Subcutaneous abdominal adipose tissue (tissue), 5 donors: ENCODE data around the gene TLX3.

Experiments
- H3K27ac ChIP-seq: one replicate; pipeline ENCODE4 v1.7.0; 2013; ENCODE audit warnings: low read depth, mild to moderate bottlenecking, inconsistent platforms, low read length, moderate library complexity
- H3K27me3 ChIP-seq, 5 donors: one replicate each; pipeline ENCODE4 v1.7.0; 2013; ENCODE audit warnings: low read length in 5 of 5, inconsistent platforms in 1 of 5; ENCODE audit not compliant: control insufficient read depth in 5 of 5, insufficient read depth in 4 of 5
- H3K36me3 ChIP-seq, 5 donors: one replicate each; pipeline ENCODE4 v1.7.0; 2013; ENCODE audit warnings: low read length in 5 of 5; ENCODE audit not compliant: control insufficient read depth in 5 of 5, insufficient read depth in 5 of 5
- H3K4me1 ChIP-seq, 5 donors: one replicate each; pipeline ENCODE4 v1.7.0; 2013; ENCODE audit warnings: low read length in 5 of 5, mild to moderate bottlenecking in 3 of 5, moderate library complexity in 1 of 5; ENCODE audit not compliant: control insufficient read depth in 5 of 5, insufficient read depth in 5 of 5
- H3K4me3 ChIP-seq, 5 donors: one replicate each; pipeline ENCODE4 v1.7.0; 2013; ENCODE audit warnings: low read length in 5 of 5, low read depth in 1 of 5
- H3K9ac ChIP-seq, 5 donors: one replicate each; pipeline ENCODE4 v1.7.0; 2013; ENCODE audit warnings: low read length in 5 of 5, mild to moderate bottlenecking in 4 of 5, moderate library complexity in 3 of 5
- H3K9me3 ChIP-seq, 5 donors: one replicate each; pipeline ENCODE4 v1.7.0; 2013; ENCODE audit warnings: low read length in 5 of 5; ENCODE audit not compliant: control insufficient read depth in 5 of 5
- donor health status: healthy.
- donor health status: healthy.
- donor health status: healthy.
- donor health status: healthy.
- donor health status: healthy.

TLX3 gene

GRCh38 chr5:171312129-171312974 lies 3.3 kb downstream of the TLX3 start:
- H3K27ac ChIP-seq, result no peak overlapping the region
- H3K4me1 ChIP-seq, result peaks cover 0 to 79% (median 67%) of the 10 kb centered on the region in 5 donors
- no peaks in the 10 kb centered on the region for H3K36me3 ChIP-seq
- H3K4me3 ChIP-seq, result peak overlapping the region in 3 of 5 donors; percentile 4 to 47 (median 22)
- H3K9me3 ChIP-seq, result no peaks in the 10 kb centered on the region
- no peak overlapping the region for H3K9ac ChIP-seq
- peaks cover 74 to 93% (median 84%) of the 10 kb centered on the region in 5 donors for H3K27me3 ChIP-seq

DNA sequence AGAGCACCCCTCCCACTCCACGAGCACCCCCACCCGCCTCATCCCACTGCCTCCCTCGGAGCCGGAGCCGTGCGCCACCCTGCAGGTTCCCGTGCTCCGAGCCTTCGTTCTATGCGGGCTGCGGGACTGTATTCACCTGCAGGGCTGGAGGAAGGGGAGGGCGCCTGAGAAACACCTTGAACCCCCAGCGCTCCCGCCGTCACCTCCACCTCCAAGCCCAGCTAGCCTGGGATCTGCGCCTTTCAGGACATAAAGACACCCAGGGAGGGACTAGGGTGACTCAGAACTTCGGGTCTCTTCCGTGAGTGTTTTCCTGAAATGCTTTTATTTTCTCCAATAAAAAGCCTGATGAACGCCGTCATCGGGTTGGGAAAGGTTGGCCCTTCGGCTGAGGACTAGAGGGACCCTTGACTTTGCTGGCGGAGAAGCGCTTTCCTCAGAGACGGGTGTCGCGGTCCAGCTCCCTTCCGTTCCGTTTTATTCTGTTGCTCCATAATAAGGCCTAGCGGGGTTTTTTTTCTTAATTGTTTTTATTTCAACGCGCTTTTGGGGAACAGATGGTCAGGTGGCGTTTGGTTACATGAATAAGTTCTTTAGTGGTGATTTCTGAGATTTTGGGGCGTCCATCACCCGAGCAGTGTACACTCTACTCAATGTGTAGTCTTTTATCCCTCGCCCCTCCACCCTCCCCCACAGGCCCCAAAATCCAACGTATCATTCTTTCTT lies 4.6 kb downstream of the TLX3 start:
- Histone ChIP-seq H3K36me3 (no peaks in the 10 kb centered on the region), H3K9me3 (no peaks in the 10 kb centered on the region), H3K27ac (no peak overlapping the region), H3K27me3 (peaks cover 69 to 93% (median 82%) of the 10 kb centered on the region in 5 donors), H3K4me1 (peaks cover 0 to 73% (median 60%) of the 10 kb centered on the region in 5 donors), H3K9ac (no peak overlapping the region), H3K4me3 (no peak overlapping the region)

DNA sequence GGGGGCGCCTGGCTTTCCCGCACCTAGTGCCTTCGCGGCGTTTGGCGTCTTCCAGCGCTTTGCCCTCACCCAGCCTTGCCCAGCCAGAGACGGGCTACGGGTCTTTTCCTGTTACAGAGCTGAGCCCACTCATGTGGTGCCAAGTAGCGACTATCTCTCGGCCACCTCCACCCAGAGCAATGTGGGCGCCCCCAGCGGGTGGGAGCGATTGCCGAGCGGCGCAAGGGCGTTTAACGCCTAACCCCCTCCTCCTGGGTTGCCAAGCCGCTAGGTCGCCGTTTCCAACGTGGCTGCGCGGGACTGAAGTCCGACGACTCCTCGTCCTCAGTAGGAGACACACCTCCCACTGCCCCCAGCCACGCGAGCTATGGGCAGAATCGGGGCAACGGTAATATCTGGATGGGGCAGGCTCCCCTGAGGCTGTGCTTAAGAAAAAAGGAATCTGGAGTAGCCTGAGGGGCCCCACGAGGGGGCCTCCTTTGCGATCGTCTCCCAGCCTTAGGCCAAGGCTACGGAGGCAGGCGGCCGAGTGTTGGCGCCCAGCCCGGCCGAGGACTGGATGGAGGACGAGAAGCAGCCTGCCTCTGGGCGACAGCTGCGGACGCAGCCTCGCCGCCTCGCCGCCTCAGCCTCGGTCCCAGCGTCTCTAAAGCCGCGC lies 5.8 kb downstream of the TLX3 start:
- Histone ChIP-seq H3K4me1 (peaks cover 0 to 63% (median 50%) of the 10 kb centered on the region in 5 donors), H3K9ac (no peak overlapping the region), H3K9me3 (no peaks in the 10 kb centered on the region), H3K27me3 (peaks cover 64 to 89% (median 77%) of the 10 kb centered on the region in 5 donors), H3K36me3 (no peaks in the 10 kb centered on the region), H3K4me3 (peak overlapping the region in 3 of 5 donors; percentile 31 to 51 (median 48)), H3K27ac (no peak overlapping the region)

DNA sequence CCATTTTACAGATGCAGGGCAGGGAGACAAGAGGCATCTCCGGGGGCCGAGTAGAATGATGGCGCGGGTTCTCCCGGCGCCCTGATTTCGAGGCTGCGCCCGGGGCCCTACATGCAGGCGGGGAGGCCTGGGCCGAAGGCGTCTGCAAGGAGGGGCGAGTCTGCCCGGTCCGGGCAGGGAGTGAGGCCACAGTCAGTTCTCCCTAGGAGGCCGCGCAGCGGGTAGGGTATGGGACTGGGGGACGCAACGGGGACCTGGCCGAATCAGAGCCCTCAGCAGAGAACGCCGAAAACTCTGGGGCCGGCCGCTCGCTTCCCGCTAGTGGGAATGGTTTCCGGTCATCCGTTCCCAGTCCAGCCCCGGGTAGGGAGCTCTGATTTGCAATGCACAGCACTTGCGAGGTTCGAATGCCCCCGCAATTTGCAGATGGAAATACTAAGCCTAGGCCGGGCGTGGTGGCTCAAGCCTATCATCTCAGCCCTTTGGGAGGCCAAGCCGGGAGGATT lies 6.4 kb downstream of the TLX3 start:
- Histone ChIP-seq H3K27ac (no peak overlapping the region), H3K4me3 (peak overlapping the region in 4 of 5 donors; percentile 27 to 51 (median 40)), H3K9me3 (no peaks in the 10 kb centered on the region), H3K27me3 (peaks cover 68 to 90% (median 79%) of the 10 kb centered on the region in 5 donors), H3K9ac (no peak overlapping the region), H3K4me1 (peaks cover 0 to 60% (median 50%) of the 10 kb centered on the region in 5 donors), H3K36me3 (no peaks in the 10 kb centered on the region)

- Histone ChIP-seq H3K9me3 (no peaks in the 10 kb centered on the region), H3K36me3 (no peaks in the 10 kb centered on the region), H3K4me1 (peaks cover 0 to 56% (median 47%) of the 10 kb centered on the region in 5 donors), H3K4me3 (peak overlapping the region in 2 of 5 donors; percentile 3 to 51), H3K9ac (no peak overlapping the region), H3K27me3 (peaks cover 65 to 87% (median 75%) of the 10 kb centered on the region in 5 donors), H3K27ac (no peak overlapping the region)
Observed at GRCh38 chr5:171315925-171316257, 6.8 kb downstream of the TLX3 start.

- Histone ChIP-seq H3K9ac (no peak overlapping the region), H3K4me3 (peak overlapping the region in 4 of 5 donors; percentile 3 to 48 (median 14)), H3K4me1 (peaks cover 0 to 50% (median 41%) of the 10 kb centered on the region in 5 donors), H3K9me3 (no peaks in the 10 kb centered on the region), H3K36me3 (no peaks in the 10 kb centered on the region), H3K27ac (no peak overlapping the region), H3K27me3 (peaks cover 59 to 84% (median 69%) of the 10 kb centered on the region in 5 donors)
Observed at GRCh38 chr5:171316258-171317121, 7.4 kb downstream of the TLX3 start.

DNA sequence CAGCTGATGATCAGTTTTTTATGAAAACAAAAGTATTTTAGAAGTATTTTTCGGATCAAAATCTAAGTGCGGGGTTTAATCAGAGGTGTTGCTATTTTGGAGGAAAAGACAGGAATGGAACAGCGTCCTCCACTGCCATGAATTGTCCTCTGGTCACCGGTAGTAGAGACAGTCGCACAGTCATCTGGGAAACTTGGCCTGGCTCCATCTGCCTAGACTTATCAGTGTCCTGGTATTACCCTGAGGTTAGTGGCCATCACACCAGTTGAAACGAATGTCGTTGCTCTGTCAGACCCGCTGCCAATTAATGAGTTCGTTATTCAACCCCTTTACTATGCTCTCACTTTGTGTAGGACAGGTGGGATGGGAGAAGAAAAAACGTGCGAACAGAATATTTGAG lies 8.2 kb downstream of the TLX3 start:
- no peaks in the 10 kb centered on the region for H3K36me3 ChIP-seq
- H3K4me1 ChIP-seq, result peaks cover 0 to 45% (median 36%) of the 10 kb centered on the region in 5 donors
- H3K9ac ChIP-seq, result no peak overlapping the region
- peaks cover 57 to 81% (median 69%) of the 10 kb centered on the region in 5 donors for H3K27me3 ChIP-seq
- H3K27ac ChIP-seq, result no peak overlapping the region
- no peak overlapping the region for H3K4me3 ChIP-seq
- no peaks in the 10 kb centered on the region for H3K9me3 ChIP-seq

DNA sequence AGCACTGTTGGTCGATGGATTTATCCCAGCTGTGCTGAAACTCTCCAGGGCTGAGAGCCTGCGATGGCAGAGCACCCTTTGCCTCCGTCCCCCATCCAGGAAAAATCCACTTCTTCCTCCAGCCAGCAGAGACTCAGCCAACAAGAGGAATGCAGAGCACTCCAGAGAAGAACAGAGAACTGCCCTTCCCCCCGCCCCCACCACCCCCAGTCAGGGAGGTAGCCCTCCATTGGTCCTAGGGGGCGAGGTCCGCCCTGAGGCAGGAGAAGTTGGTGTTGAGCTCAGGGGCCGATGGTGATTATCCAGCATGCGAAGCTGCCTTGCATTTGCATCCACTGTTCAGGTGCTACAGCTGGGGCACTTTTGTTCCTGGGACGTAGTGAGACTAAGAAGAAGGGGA lies 9.0 kb downstream of the TLX3 start:
- no peak overlapping the region for H3K4me3 ChIP-seq

DNA sequence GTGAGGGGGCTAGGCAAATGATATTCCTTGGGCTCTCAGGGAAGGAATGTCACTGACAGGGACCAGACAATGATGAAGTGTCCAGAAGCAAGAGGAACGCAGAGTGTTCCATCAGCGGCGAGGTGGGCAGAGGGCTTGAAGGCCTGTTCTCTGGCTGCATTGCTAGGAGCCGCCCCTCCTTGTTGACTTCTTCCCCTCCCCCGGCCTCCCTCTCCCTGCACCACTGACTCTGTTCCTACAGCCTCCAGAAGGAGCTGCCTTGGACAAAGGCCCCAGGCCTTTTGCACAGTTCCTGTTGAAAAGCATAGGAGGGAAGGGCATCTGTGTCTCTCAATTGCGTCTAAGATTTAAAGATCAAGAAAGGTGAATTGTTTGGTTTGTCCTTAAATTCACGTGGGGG lies 12.4 kb downstream of the TLX3 start:
- Histone ChIP-seq H3K9ac (no peak overlapping the region), H3K4me3 (no peak overlapping the region), H3K27ac (no peak overlapping the region), H3K4me1 (peaks cover 0 to 17% (median 14%) of the 10 kb centered on the region in 5 donors), H3K36me3 (no peaks in the 10 kb centered on the region), H3K9me3 (no peaks in the 10 kb centered on the region), H3K27me3 (peaks cover 31 to 55% (median 41%) of the 10 kb centered on the region in 5 donors)

More for the DNA sequence above, 9.0 kb downstream of the TLX3 start:
- Histone ChIP-seq H3K27me3 (peaks cover 54 to 74% (median 61%) of the 10 kb centered on the region in 5 donors), H3K27ac (no peak overlapping the region), H3K36me3 (no peaks in the 10 kb centered on the region), H3K9me3 (no peaks in the 10 kb centered on the region), H3K4me1 (peaks cover 0 to 38% (median 28%) of the 10 kb centered on the region in 5 donors), H3K9ac (no peak overlapping the region)
